ENCODE data around the gene UTF1. TPM values are rescaled to one million over a fixed set of nuclear protein-coding genes. Genes with fewer than 3 reads are reported as not detected.

Gene UTF1
- total RNA-seq, 1 donor from 2014 or later = not detected

- TF ChIP-seq CTCF (IDR thresholded peaks at IDR 0.05; ENCODE audit: borderline replicate concordance) = no peak
- intact Hi-C loops (cut with micrococcal nuclease) = no loop called here
- no peak overlapping the region for H3K4me3 ChIP-seq
- no peaks in the 10 kb centered on the region for H3K9me3 ChIP-seq (replicated peaks)
- no peaks in the 10 kb centered on the region for H3K36me3 ChIP-seq
- H3K27ac ChIP-seq (replicated peaks) = no peak overlapping the region
- DNase-seq = no peak
- H3K4me1 ChIP-seq = peaks cover 5% of the 10 kb centered on the region
- peaks cover 92% of the 10 kb centered on the region for H3K27me3 ChIP-seq (ENCODE audit: low read depth)
These were observed 17.8 kb downstream of the UTF1 start for GRCh38 chr10:133247681-133248333.

GRCh38 chr10:133248334-133248715 lies 18.3 kb downstream of the UTF1 start:
- Histone ChIP-seq H3K27me3 (ENCODE audit: low read depth) (peaks cover 92% of the 10 kb centered on the region), H3K4me3 (no peak overlapping the region), H3K36me3 (no peaks in the 10 kb centered on the region), H3K27ac (replicated peaks) (no peak overlapping the region), H3K4me1 (peaks cover 5% of the 10 kb centered on the region), H3K9me3 (replicated peaks) (no peaks in the 10 kb centered on the region)
- TF ChIP-seq CTCF (IDR thresholded peaks at IDR 0.05; ENCODE audit: borderline replicate concordance) = no peak
- no peak for DNase-seq
- intact Hi-C loops (cut with micrococcal nuclease) = no loop called here

- peaks cover 5% of the 10 kb centered on the region for H3K4me1 ChIP-seq
- no peak for TF ChIP-seq CTCF (IDR thresholded peaks at IDR 0.05; ENCODE audit: borderline replicate concordance)
- peaks cover 89% of the 10 kb centered on the region for H3K27me3 ChIP-seq (ENCODE audit: low read depth)
- no peaks in the 10 kb centered on the region for H3K36me3 ChIP-seq
- DNase-seq = no peak
- intact Hi-C loops (cut with micrococcal nuclease) = no loop called here
- H3K27ac ChIP-seq (replicated peaks) = no peak overlapping the region
- no peaks in the 10 kb centered on the region for H3K9me3 ChIP-seq (replicated peaks)
- H3K4me3 ChIP-seq = no peak overlapping the region
These were observed 19.2 kb downstream of the UTF1 start for GRCh38 chr10:133249094-133249780.

GRCh38 chr10:133249975-133250754 lies 20.1 kb downstream of the UTF1 start:
- Histone ChIP-seq H3K9me3 (replicated peaks) (no peaks in the 10 kb centered on the region), H3K36me3 (no peaks in the 10 kb centered on the region), H3K4me1 (peaks cover 5% of the 10 kb centered on the region), H3K27ac (replicated peaks) (no peak overlapping the region), H3K27me3 (ENCODE audit: low read depth) (peaks cover 87% of the 10 kb centered on the region), H3K4me3 (no peak overlapping the region)
- intact Hi-C loops (cut with micrococcal nuclease) = no loop called here
- no peak for TF ChIP-seq CTCF (IDR thresholded peaks at IDR 0.05; ENCODE audit: borderline replicate concordance)
- no peak for DNase-seq

GRCh38 chr10:133251388-133252222 lies 21.6 kb downstream of the UTF1 start:
- Histone ChIP-seq H3K4me1 (peaks cover 5% of the 10 kb centered on the region), H3K27ac (replicated peaks) (no peak overlapping the region), H3K4me3 (no peak overlapping the region), H3K36me3 (no peaks in the 10 kb centered on the region), H3K27me3 (ENCODE audit: low read depth) (peaks cover 84% of the 10 kb centered on the region), H3K9me3 (replicated peaks) (no peaks in the 10 kb centered on the region)
- intact Hi-C loops (cut with micrococcal nuclease) = no loop called here
- no peak for TF ChIP-seq CTCF (IDR thresholded peaks at IDR 0.05; ENCODE audit: borderline replicate concordance)
- no peak for DNase-seq
